Measurements from ENCODE around the gene MAZ. TPM values are rescaled to one million over a fixed set of nuclear protein-coding genes. Genes with fewer than 3 reads are reported as not detected.

MAZ gene
- total and polyA plus RNA-seq, 2 of the 13 experiments (the other 11 are each of a cell fraction or from before 2014, with no cell fraction given): 203 to 277 TPM

- no peak for TF ChIP-seq RARA (CRISPR knock-in tag; IDR thresholded peaks at IDR 0.05)
- TF ChIP-seq HNF4A (CRISPR knock-in tag; IDR thresholded peaks at IDR 0.05): no peak
- TF ChIP-seq POLR2G (IDR thresholded peaks at IDR 0.05; ENCODE audit: low read depth, low read length): no peak
- peak; percentile 51; the same call in 1 of the 2 replicates for TF ChIP-seq KAT8 (CRISPR knock-in tag; IDR thresholded peaks at IDR 0.05)
- no peak for TF ChIP-seq ZBTB1 (CRISPR knock-in tag; IDR thresholded peaks at IDR 0.05; ENCODE audit: borderline replicate concordance)
- no peak for TF ChIP-seq ZKSCAN5 (CRISPR knock-in tag; IDR thresholded peaks at IDR 0.05)
- TF ChIP-seq GMEB2 (CRISPR knock-in tag; IDR thresholded peaks at IDR 0.05; ENCODE audit: low read depth): no peak
- TF ChIP-seq SNRNP70 (IDR thresholded peaks at IDR 0.05; ENCODE audit: low read depth, low read length): no peak
- TF ChIP-seq, protein P1, sequence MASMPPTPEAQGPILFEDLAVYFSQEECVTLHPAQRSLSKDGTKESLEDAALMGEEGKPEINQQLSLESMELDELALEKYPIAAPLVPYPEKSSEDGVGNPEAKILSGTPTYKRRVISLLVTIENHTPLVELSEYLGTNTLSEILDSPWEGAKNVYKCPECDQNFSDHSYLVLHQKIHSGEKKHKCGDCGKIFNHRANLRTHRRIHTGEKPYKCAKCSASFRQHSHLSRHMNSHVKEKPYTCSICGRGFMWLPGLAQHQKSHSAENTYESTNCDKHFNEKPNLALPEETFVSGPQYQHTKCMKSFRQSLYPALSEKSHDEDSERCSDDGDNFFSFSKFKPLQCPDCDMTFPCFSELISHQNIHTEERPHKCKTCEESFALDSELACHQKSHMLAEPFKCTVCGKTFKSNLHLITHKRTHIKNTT (CRISPR knock-in tag; IDR thresholded peaks at IDR 0.05): no peak
- TF ChIP-seq KMT2A (CRISPR knock-in tag; IDR thresholded peaks at IDR 0.05): no peak
- TF ChIP-seq ZNF672 (CRISPR knock-in tag; IDR thresholded peaks at IDR 0.05): no peak
- TF ChIP-seq, protein P2, sequence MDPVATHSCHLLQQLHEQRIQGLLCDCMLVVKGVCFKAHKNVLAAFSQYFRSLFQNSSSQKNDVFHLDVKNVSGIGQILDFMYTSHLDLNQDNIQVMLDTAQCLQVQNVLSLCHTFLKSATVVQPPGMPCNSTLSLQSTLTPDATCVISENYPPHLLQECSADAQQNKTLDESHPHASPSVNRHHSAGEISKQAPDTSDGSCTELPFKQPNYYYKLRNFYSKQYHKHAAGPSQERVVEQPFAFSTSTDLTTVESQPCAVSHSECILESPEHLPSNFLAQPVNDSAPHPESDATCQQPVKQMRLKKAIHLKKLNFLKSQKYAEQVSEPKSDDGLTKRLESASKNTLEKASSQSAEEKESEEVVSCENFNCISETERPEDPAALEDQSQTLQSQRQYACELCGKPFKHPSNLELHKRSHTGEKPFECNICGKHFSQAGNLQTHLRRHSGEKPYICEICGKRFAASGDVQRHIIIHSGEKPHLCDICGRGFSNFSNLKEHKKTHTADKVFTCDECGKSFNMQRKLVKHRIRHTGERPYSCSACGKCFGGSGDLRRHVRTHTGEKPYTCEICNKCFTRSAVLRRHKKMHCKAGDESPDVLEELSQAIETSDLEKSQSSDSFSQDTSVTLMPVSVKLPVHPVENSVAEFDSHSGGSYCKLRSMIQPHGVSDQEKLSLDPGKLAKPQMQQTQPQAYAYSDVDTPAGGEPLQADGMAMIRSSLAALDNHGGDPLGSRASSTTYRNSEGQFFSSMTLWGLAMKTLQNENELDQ (CRISPR knock-in tag; IDR thresholded peaks at IDR 0.05; ENCODE audit: borderline replicate concordance): no peak
- TF ChIP-seq, protein P3, sequence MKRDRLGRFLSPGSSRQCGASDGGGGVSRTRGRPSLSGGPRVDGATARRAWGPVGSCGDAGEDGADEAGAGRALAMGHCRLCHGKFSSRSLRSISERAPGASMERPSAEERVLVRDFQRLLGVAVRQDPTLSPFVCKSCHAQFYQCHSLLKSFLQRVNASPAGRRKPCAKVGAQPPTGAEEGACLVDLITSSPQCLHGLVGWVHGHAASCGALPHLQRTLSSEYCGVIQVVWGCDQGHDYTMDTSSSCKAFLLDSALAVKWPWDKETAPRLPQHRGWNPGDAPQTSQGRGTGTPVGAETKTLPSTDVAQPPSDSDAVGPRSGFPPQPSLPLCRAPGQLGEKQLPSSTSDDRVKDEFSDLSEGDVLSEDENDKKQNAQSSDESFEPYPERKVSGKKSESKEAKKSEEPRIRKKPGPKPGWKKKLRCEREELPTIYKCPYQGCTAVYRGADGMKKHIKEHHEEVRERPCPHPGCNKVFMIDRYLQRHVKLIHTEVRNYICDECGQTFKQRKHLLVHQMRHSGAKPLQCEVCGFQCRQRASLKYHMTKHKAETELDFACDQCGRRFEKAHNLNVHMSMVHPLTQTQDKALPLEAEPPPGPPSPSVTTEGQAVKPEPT (CRISPR knock-in tag; IDR thresholded peaks at IDR 0.05; ENCODE audit: low read depth): 0 out of 2 replicates have a peak, but pooled peaks have one; percentile 35
- TF ChIP-seq MLLT10 (CRISPR knock-in tag; IDR thresholded peaks at IDR 0.05): no peak
- TF ChIP-seq ZNF337 (CRISPR knock-in tag; IDR thresholded peaks at IDR 0.05; ENCODE audit: borderline replicate concordance, low read depth): no peak
- TF ChIP-seq STAG1 (CRISPR knock-in tag; IDR thresholded peaks at IDR 0.05): peak; percentile 94
- TF ChIP-seq ATM (IDR thresholded peaks at IDR 0.05; ENCODE audit: borderline replicate concordance): no peak
- TF ChIP-seq, protein P4, sequence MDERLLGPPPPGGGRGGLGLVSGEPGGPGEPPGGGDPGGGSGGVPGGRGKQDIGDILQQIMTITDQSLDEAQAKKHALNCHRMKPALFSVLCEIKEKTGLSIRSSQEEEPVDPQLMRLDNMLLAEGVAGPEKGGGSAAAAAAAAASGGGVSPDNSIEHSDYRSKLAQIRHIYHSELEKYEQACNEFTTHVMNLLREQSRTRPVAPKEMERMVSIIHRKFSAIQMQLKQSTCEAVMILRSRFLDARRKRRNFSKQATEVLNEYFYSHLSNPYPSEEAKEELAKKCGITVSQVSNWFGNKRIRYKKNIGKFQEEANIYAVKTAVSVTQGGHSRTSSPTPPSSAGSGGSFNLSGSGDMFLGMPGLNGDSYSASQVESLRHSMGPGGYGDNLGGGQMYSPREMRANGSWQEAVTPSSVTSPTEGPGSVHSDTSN (CRISPR knock-in tag; IDR thresholded peaks at IDR 0.05): no peak
- TF ChIP-seq ZBTB34 (CRISPR knock-in tag; IDR thresholded peaks at IDR 0.05): no peak
- TF ChIP-seq NCOR1 (IDR thresholded peaks at IDR 0.05; ENCODE audit: borderline replicate concordance, low read length): no peak
These were observed 42.3 kb downstream of the MAZ start (continued) for GRCh38 chr16:29848420-29849297.

Measured in HepG2 (cell line).